Common myeloid progenitor, CD34-positive (primary cell): ENCODE results near the gene TRIM44.
"Not testable (repeated sequence)": the region's sequence is repeated elsewhere in the genome, so short reads cannot be mapped to it uniquely, and the experiment has no call there.

Experiments
- CTCF ChIA-PET: fragments of 350-600 bp; sonication (Branson Sonifier 250); formaldehyde crosslinking; loops from one replicate; lab custom pipeline; 2021; ENCODE audit warnings: antibody characterized with exemption; lab: Charles Lee
- POLR2A ChIA-PET: fragments of 350-600 bp; sonication (Branson Sonifier 250); formaldehyde crosslinking; loops from one replicate; lab custom pipeline; 2021; ENCODE audit warnings: antibody characterized with exemption; lab: Charles Lee
- DNase-seq, 3 donors: peaks; one replicate each; pipeline versions ENCODE4 v3.0.0 to v3.0.0-alpha.2; 2013
- H3K27ac ChIP-seq, 2 experiments: 1 replicate in 1 of 2; 2 replicates in 1 of 2; pipeline ENCODE4 v1.7.0; 2013; ENCODE audit warnings: inconsistent platforms in 2 of 2, low read length in 2 of 2, mild to moderate bottlenecking in 2 of 2, low read depth in 1 of 2, moderate library complexity in 1 of 2; ENCODE audit not compliant: severe bottlenecking in 2 of 2, insufficient read depth in 1 of 2, poor library complexity in 1 of 2
- H3K27me3 ChIP-seq, 5 experiments: replicated peaks in 2 of 5; 1 replicate in 3 of 5; 2 replicates in 2 of 5; pipeline versions ENCODE4 v1.6.1 to v1.7.0; 2013; ENCODE audit warnings: low read length in 4 of 5, mild to moderate bottlenecking in 2 of 5, moderate library complexity in 2 of 5, inconsistent platforms in 1 of 5; ENCODE audit not compliant: insufficient read depth in 5 of 5, control insufficient read depth in 4 of 5
- H3K36me3 ChIP-seq, 4 experiments: 1 replicate in 2 of 4; 2 replicates in 2 of 4; pipeline versions ENCODE4 v1.6.1 to v1.7.0; 2013; ENCODE audit warnings: low read length in 3 of 4, control low read depth in 1 of 4, mild to moderate bottlenecking in 1 of 4; ENCODE audit not compliant: control insufficient read depth in 4 of 4, insufficient read depth in 4 of 4
- H3K4me1 ChIP-seq, 4 experiments: 1 replicate in 3 of 4; 2 replicates in 1 of 4; pipeline versions ENCODE4 v1.6.1 to v1.7.1; 2013; ENCODE audit warnings: low read length in 3 of 4, mild to moderate bottlenecking in 3 of 4, control low read depth in 1 of 4, inconsistent platforms in 1 of 4, moderate library complexity in 1 of 4; ENCODE audit not compliant: control insufficient read depth in 4 of 4, insufficient read depth in 4 of 4; ENCODE audit errors: control extremely low read depth in 1 of 4
- H3K4me3 ChIP-seq, 7 experiments: 1 replicate in 4 of 7; 2 replicates in 3 of 7; pipeline versions ENCODE4 v1.5.1 to v1.7.0; 2013; ENCODE audit warnings: mild to moderate bottlenecking in 7 of 7, low read length in 6 of 7, moderate library complexity in 6 of 7, inconsistent platforms in 2 of 7, low read depth in 2 of 7, control low read depth in 1 of 7; ENCODE audit not compliant: insufficient read depth in 4 of 7, control insufficient read depth in 1 of 7; ENCODE audit errors: extremely low read depth in 1 of 7
- H3K9me3 ChIP-seq, 5 experiments: 1 replicate in 4 of 5; 2 replicates in 1 of 5; pipeline versions ENCODE4 v1.6.1 to v1.7.1; 2013; ENCODE audit warnings: low read length in 4 of 5, mild to moderate bottlenecking in 2 of 5, inconsistent platforms in 1 of 5, low read depth in 1 of 5, moderate library complexity in 1 of 5; ENCODE audit not compliant: control insufficient read depth in 4 of 5, insufficient read depth in 2 of 5; ENCODE audit errors: control extremely low read depth in 1 of 5
- WGBS: methylation state at CpG from one replicate; pipeline ENCODE4 v1.1.5; 2013; ENCODE audit not compliant: insufficient coverage; 5-methylcytosine and 5-hydroxymethylcytosine counted together

Gene TRIM44

GRCh38 chr11:35747668-35748067 lies 85.1 kb downstream of the TRIM44 start:
- H3K4me1 ChIP-seq = no peaks in the 10 kb centered on the region
- H3K4me3 ChIP-seq = no peak overlapping the region
- H3K27ac ChIP-seq = no peak overlapping the region
- ChIA-PET CTCF (interaction anchor here (0.9 to 1.5 kb wide), 3 partner anchors 27 to 75 kb away, joined by 3 to 4 read pairs (median 4); no protein-coding TSS in a partner anchor), POLR2A (no interaction called here)
- peaks cover 2 to 11% (median 3%) of the 10 kb centered on the region in 4 experiments for H3K36me3 ChIP-seq
- H3K27me3 ChIP-seq = no peaks in the 10 kb centered on the region
- DNase-seq = no peak
- H3K9me3 ChIP-seq = no peaks in the 10 kb centered on the region
- WGBS = 100% methylated on average over 3 of the region's 4 CpGs

GRCh38 chr11:35748644-35749043 lies 86.1 kb downstream of the TRIM44 start:
- Histone ChIP-seq H3K9me3 (no peaks in the 10 kb centered on the region), H3K27me3 (no peaks in the 10 kb centered on the region), H3K36me3 (peaks cover 0 to 7% (median 1%) of the 10 kb centered on the region in 4 experiments), H3K4me1 (no peaks in the 10 kb centered on the region), H3K4me3 (no peak overlapping the region), H3K27ac (no peak overlapping the region)
- no peak for DNase-seq
- POLR2A ChIA-PET = no interaction called here
- CTCF ChIA-PET = interaction anchor here (1.5 kb wide), 1 partner anchor 74 kb away, joined by 4 read pairs; no protein-coding TSS in a partner anchor
- 100% methylated on average over 1 of the region's 1 CpG for WGBS

- Histone ChIP-seq H3K36me3 (peaks cover 0 to 3% (median 0%) of the 10 kb centered on the region in 4 experiments), H3K4me3 (no peak overlapping the region), H3K9me3 (no peaks in the 10 kb centered on the region), H3K27ac (no peak overlapping the region), H3K4me1 (no peaks in the 10 kb centered on the region), H3K27me3 (no peaks in the 10 kb centered on the region)
- POLR2A ChIA-PET = no interaction called here
- 100% methylated on average over 1 of the region's 2 CpGs for WGBS
- no peak for DNase-seq
- CTCF ChIA-PET = no interaction called here
These were observed 87.7 kb downstream of the TRIM44 start for GRCh38 chr11:35750315-35750714.

GRCh38 chr11:35750981-35751663 lies 88.5 kb downstream of the TRIM44 start:
- Histone ChIP-seq H3K4me3 (no peak overlapping the region), H3K36me3 (peaks cover 0 to 3% (median 0%) of the 10 kb centered on the region in 4 experiments), H3K27ac (no peak overlapping the region), H3K27me3 (no peaks in the 10 kb centered on the region), H3K4me1 (no peaks in the 10 kb centered on the region), H3K9me3 (no peaks in the 10 kb centered on the region)
- DNase-seq = no peak
- ChIA-PET POLR2A (no interaction called here), CTCF (interaction anchor here (1.1 kb wide), 1 partner anchor 71 kb away, joined by 3 read pairs; no protein-coding TSS in a partner anchor)
- WGBS = 100% methylated on average over 1 of the region's 4 CpGs

GRCh38 chr11:35751664-35752061 lies 89.1 kb downstream of the TRIM44 start:
- no CpG with 5 or more reads among the region's 1 CpG for WGBS
- CTCF ChIA-PET = interaction anchor here (1.1 kb wide), 1 partner anchor 70 kb away, joined by 3 read pairs; no protein-coding TSS in a partner anchor
- POLR2A ChIA-PET = no interaction called here
- Histone ChIP-seq H3K27ac (no peak overlapping the region), H3K4me1 (no peaks in the 10 kb centered on the region), H3K36me3 (peaks cover 0 to 3% (median 0%) of the 10 kb centered on the region in 4 experiments), H3K9me3 (no peaks in the 10 kb centered on the region), H3K4me3 (no peak overlapping the region), H3K27me3 (no peaks in the 10 kb centered on the region)
- DNase-seq = no peak

GRCh38 chr11:35752115-35752514 lies 89.5 kb downstream of the TRIM44 start:
- ChIA-PET POLR2A (no interaction called here), CTCF (interaction anchor here (1.1 kb wide), 1 partner anchor 70 kb away, joined by 3 read pairs; no protein-coding TSS in a partner anchor)
- H3K4me1 ChIP-seq = no peaks in the 10 kb centered on the region
- no peaks in the 10 kb centered on the region for H3K27me3 ChIP-seq
- H3K9me3 ChIP-seq = no peaks in the 10 kb centered on the region
- no peak overlapping the region for H3K27ac ChIP-seq
- 70% methylated on average over 3 of the region's 3 CpGs for WGBS
- no peak overlapping the region for H3K4me3 ChIP-seq
- no peak for DNase-seq
- H3K36me3 ChIP-seq = peaks cover 0 to 3% (median 0%) of the 10 kb centered on the region in 4 experiments

GRCh38 chr11:35753573-35753972 lies 91.0 kb downstream of the TRIM44 start:
- H3K4me1 ChIP-seq, CTCF ChIA-PET, DNase-seq, H3K27me3 ChIP-seq, POLR2A ChIA-PET, H3K9me3 ChIP-seq, H3K27ac ChIP-seq, H3K4me3 ChIP-seq, H3K36me3 ChIP-seq: not testable (repeated sequence)
- WGBS = 100% methylated on average over 5 of the region's 6 CpGs
